ENCODE data around the gene CDKN3.

DNA sequence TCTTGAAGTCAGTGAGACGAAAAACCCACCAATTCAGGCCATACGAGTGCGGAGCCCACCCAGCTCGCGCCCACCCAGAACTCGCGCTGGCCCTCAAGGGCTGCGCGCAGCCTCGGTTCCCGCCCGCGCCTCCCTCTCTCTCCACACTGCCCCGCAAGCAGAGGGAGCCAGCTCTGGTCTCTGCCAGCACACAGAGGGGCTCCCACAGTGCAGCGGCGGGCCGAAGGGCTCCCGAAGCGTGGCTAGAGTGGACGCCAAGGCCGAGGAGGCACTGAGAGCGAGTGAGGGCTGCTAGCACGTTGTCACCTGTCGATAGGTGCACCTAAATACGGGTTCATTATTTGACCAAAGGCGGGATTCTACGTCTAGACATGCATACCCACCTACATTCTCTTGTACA, 2.2 kb upstream of the CDKN3 start:
- TF ChIP-seq, protein P1, sequence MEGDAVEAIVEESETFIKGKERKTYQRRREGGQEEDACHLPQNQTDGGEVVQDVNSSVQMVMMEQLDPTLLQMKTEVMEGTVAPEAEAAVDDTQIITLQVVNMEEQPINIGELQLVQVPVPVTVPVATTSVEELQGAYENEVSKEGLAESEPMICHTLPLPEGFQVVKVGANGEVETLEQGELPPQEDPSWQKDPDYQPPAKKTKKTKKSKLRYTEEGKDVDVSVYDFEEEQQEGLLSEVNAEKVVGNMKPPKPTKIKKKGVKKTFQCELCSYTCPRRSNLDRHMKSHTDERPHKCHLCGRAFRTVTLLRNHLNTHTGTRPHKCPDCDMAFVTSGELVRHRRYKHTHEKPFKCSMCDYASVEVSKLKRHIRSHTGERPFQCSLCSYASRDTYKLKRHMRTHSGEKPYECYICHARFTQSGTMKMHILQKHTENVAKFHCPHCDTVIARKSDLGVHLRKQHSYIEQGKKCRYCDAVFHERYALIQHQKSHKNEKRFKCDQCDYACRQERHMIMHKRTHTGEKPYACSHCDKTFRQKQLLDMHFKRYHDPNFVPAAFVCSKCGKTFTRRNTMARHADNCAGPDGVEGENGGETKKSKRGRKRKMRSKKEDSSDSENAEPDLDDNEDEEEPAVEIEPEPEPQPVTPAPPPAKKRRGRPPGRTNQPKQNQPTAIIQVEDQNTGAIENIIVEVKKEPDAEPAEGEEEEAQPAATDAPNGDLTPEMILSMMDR (IDR thresholded peaks at IDR 0.05) = no peak
- TF ChIP-seq POLR2A (IDR thresholded peaks at IDR 0.05) (no peak), EP300 (IDR thresholded peaks at IDR 0.05) (no peak)
